Measurements from ENCODE around the gene UGT1A10. TPM values are rescaled to one million over a fixed set of nuclear protein-coding genes. Genes with fewer than 3 reads are reported as not detected.

The UGT1A10 gene
- total and polyA plus RNA-seq, 2 donors (not counting 1 experiment from before 2014, with no cell fraction given), result not detected

DNA sequence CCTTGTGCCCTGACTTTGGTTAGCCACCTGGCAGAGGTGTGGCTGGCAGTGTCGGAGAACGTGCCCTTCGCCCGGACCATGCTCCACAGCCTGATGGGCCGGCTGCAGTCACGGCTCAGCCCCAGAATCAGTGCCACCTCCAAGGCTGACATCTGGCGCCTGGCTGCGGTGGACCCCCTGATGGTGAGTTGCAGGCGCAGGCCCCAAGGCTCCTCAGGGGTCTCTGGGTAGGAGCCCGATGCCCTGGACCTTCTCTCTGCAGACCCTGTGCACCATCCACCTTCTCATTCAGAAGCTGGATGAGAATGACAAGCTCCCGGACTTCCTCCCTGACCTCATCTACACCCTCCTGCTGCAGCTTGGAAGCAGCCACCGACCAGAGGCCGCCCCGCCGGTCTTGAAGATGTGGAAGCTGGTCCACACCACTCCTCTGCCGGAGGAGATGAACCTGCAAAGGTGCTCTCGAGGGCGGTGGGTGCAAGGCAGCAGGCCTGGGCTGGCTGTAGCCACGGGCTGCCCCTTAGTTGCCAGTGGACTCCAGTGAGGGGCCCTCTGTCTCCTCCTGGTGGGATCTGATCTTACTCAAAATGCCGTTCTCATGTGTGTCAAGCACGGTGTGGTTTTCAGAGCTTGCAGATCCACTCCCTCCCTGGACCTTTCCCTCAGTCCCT is 186.0 kb downstream of the UGT1A10 start:
- H3K4me1 Mint-ChIP-seq, result no peaks in the 10 kb centered on the region
- peaks cover 9% of the 10 kb centered on the region for H3K27me3 Mint-ChIP-seq
- Histone ChIP-seq H3K27me3 (replicated peaks in 1 of 4; ENCODE audit: control extremely low read depth in 1 of 4, control insufficient read depth in 3 of 4, insufficient read depth in 4 of 4, low read length in 3 of 4) (no peaks in the 10 kb centered on the region), H3K79me2 (ENCODE audit: control insufficient read depth, insufficient read depth, low read length) (no peaks in the 10 kb centered on the region), H3K9me3 (ENCODE audit: control extremely low read depth in 1 of 3, control insufficient read depth in 2 of 3, insufficient read depth in 1 of 3, low read length in 2 of 3) (no peaks in the 10 kb centered on the region), H3K9ac (ENCODE audit: low read length) (no peak overlapping the region), H3K4me1 (ENCODE audit: control insufficient read depth in 2 of 2, insufficient read depth in 2 of 2, low read length in 2 of 2) (no peaks in the 10 kb centered on the region), H3K4me3 (ENCODE audit: control extremely low read depth in 1 of 5, extremely low read depth in 1 of 5, insufficient read depth in 1 of 5, low read depth in 2 of 5, low read length in 4 of 5) (no peak overlapping the region), H3K4me2 (replicated peaks; ENCODE audit: low read depth, low read length, poor library complexity, severe bottlenecking) (no peak overlapping the region), H3K36me3 (replicated peaks in 1 of 2; ENCODE audit: control extremely low read depth in 1 of 2, control insufficient read depth in 1 of 2, extremely low read depth in 1 of 2, insufficient read depth in 2 of 2, low read length in 1 of 2) (no peaks in the 10 kb centered on the region), H4K20me1 (ENCODE audit: control insufficient read depth, insufficient read depth, low read length, poor library complexity, severe bottlenecking) (no peaks in the 10 kb centered on the region), H3K27ac (ENCODE audit: low read length in 2 of 2) (no peak overlapping the region), H2AFZ (ENCODE audit: insufficient read depth, low read depth, low read length, poor library complexity, severe bottlenecking) (no peak overlapping the region)
- ChIA-PET POLR2A (no interaction called here), CTCF (no interaction called here)
- TF ChIP-seq EZH2 (IDR thresholded peaks at IDR 0.05; ENCODE audit: borderline replicate concordance, insufficient read depth, low read depth, low read length, poor library complexity, severe bottlenecking) (no peak), CTCF (IDR thresholded peaks at IDR 0.05) (no peak)
- H3K9me3 Mint-ChIP-seq (ENCODE audit: insufficient read depth), result peaks cover 1% of the 10 kb centered on the region
- H3K4me3 Mint-ChIP-seq, result no peak overlapping the region
- intact Hi-C loops (cut with micrococcal nuclease), result no loop called here
- 92% methylated on average over 21 of the region's 21 CpGs for WGBS (ENCODE audit: insufficient coverage)
- DNase-seq (no peak), ATAC-seq (ENCODE audit: low read depth) (no peak)
- no peak overlapping the region for H3K27ac Mint-ChIP-seq

Other genes with a start within 250 kb of the UGT1A10 start
- gene USP40, start 69.7 kb upstream of the UGT1A10 start, total RNA-seq, result 37.0 and 42.6 TPM in 2 replicates
- gene USP40, start 69.7 kb upstream of the UGT1A10 start, polyA plus RNA-seq, result 19.8 and 21.0 TPM in 2 replicates
- gene UGT1A8, start 18.8 kb upstream of the UGT1A10 start, total RNA-seq, result not detected in 2 replicates
- gene UGT1A8, start 18.8 kb upstream of the UGT1A10 start, polyA plus RNA-seq, result not detected in 2 replicates
- not detected in 2 replicates for gene UGT1A9, start 35.5 kb downstream of the UGT1A10 start, total RNA-seq
- not detected in 2 replicates for gene UGT1A9, start 35.5 kb downstream of the UGT1A10 start, polyA plus RNA-seq
- gene UGT1A7, start 45.5 kb downstream of the UGT1A10 start, total RNA-seq, result not detected in 2 replicates
- gene UGT1A7, start 45.5 kb downstream of the UGT1A10 start, polyA plus RNA-seq, result not detected in 2 replicates
- gene UGT1A6, start 56.4 kb downstream of the UGT1A10 start, total RNA-seq, result not detected in 2 replicates
- gene UGT1A6, start 56.4 kb downstream of the UGT1A10 start, polyA plus RNA-seq, result not detected in 2 replicates
- not detected in 2 replicates for gene UGT1A5, start 76.5 kb downstream of the UGT1A10 start, total RNA-seq
- not detected in 2 replicates for gene UGT1A5, start 76.5 kb downstream of the UGT1A10 start, polyA plus RNA-seq
- not detected in 2 replicates for gene UGT1A4, start 82.3 kb downstream of the UGT1A10 start, total RNA-seq
- gene UGT1A4, start 82.3 kb downstream of the UGT1A10 start, polyA plus RNA-seq, result not detected in 2 replicates
- not detected in 2 replicates for gene UGT1A3, start 92.6 kb downstream of the UGT1A10 start, total RNA-seq
- not detected in 2 replicates for gene UGT1A3, start 92.6 kb downstream of the UGT1A10 start, polyA plus RNA-seq
- not detected in 2 replicates for gene UGT1A1, start 123.8 kb downstream of the UGT1A10 start, total RNA-seq
- gene UGT1A1, start 123.8 kb downstream of the UGT1A10 start, polyA plus RNA-seq, result not detected in 2 replicates
- not detected in 2 replicates for gene MROH2A, start 141.9 kb downstream of the UGT1A10 start, total RNA-seq
- gene MROH2A, start 141.9 kb downstream of the UGT1A10 start, polyA plus RNA-seq, result not detected in 2 replicates
- 0.42 and 0.73 TPM in 2 replicates for gene HJURP, start 218.1 kb downstream of the UGT1A10 start, total RNA-seq
- 0.65 and 0.73 TPM in 2 replicates for gene HJURP, start 218.1 kb downstream of the UGT1A10 start, polyA plus RNA-seq